K562 (cell line): Measurements from ENCODE around the gene FAM186B. TPM values are rescaled to one million over a fixed set of nuclear protein-coding genes. Genes with fewer than 3 reads are reported as not detected.

Experiments used
- ATAC-seq: fragments of 200-7000 bp; cut with Tn5 transposase; 3 replicates; pipeline ENCODE4 v1.9.1; 2020; ENCODE audit warnings: moderate library complexity
- BruUV-seq: library from RNA; stranded (reverse); fragments of 400-500 nt; replicated peaks from 2 replicates; lab custom pipeline; 2021; lab: Mats Ljungman, UMichigan
- CTCF ChIA-PET: fragments of 300-600 bp; formaldehyde crosslinking; extraction: SDS; loops from one replicate; lab custom pipeline; 2021; ENCODE audit warnings: low intra/inter-chr PET ratio; lab: Yijun Ruan, JAX
- POLR2A ChIA-PET: fragments of 300-600, 350-650 bp; sonication (Branson Sonifier 250); formaldehyde crosslinking; extraction: SDS; loops from one replicate; lab custom pipeline; 2021; ENCODE audit warnings: antibody characterized with exemption, inconsistent platforms; lab: Yijun Ruan, JAX
- DNase-seq, 4 experiments: peaks; one replicate each; pipeline versions ENCODE4 v3.0.0 to v3.0.0-alpha.2; 2011 to 2018; ENCODE audit warnings: low spot score in 3 of 4, mixed read lengths in 3 of 4; ENCODE audit errors: extremely low read depth in 1 of 4
- FAIRE-seq: peaks from 2 replicates; lab custom pipeline; 2011; peaks lifted over from hg19 to GRCh38; lab: Jason Lieb, UNC
- H2AFZ ChIP-seq: 2 replicates; pipeline ENCODE4 v1.6.0; 2011; ENCODE audit warnings: low read depth, low read length, control low read depth, inconsistent platforms
- H3K27ac ChIP-seq: fragments of 200-600 bp; 3 replicates; pipeline ENCODE4 v1.8.0; 2011; ENCODE audit warnings: low read depth, mild to moderate bottlenecking, control low read depth, inconsistent platforms, low read length, moderate library complexity, mixed read lengths; ENCODE audit errors: extremely low read depth
- H3K27me3 ChIP-seq, 2 experiments: fragments of 300-600 bp in 1 of 2; 2 replicates in 1 of 2; 3 replicates in 1 of 2; pipeline versions ENCODE4 v1.6.0 to v1.8.0; 2011; ENCODE audit warnings: inconsistent platforms in 2 of 2, low read length in 2 of 2, mild to moderate bottlenecking in 1 of 2, mixed read lengths in 1 of 2, moderate library complexity in 1 of 2; ENCODE audit not compliant: control insufficient read depth in 2 of 2, insufficient read depth in 2 of 2
- H3K36me3 ChIP-seq: fragments of 300-600 bp; 3 replicates; pipeline ENCODE4 v1.8.0; 2011; ENCODE audit warnings: mild to moderate bottlenecking, low read length, inconsistent platforms; ENCODE audit not compliant: control insufficient read depth, insufficient read depth
- H3K4me1 ChIP-seq, 2 experiments: fragments of 200-600 bp in 1 of 2; replicated peaks in 1 of 2; 2 replicates in 1 of 2; 3 replicates in 1 of 2; pipeline versions ENCODE4 v1.5.1 to v1.8.0; 2011; ENCODE audit warnings: inconsistent platforms in 2 of 2, low read length in 2 of 2, mild to moderate bottlenecking in 1 of 2, mixed read lengths in 1 of 2, moderate library complexity in 1 of 2; ENCODE audit not compliant: control insufficient read depth in 2 of 2, insufficient read depth in 2 of 2
- H3K4me2 ChIP-seq: 2 replicates; pipeline ENCODE4 v1.6.1; 2011; ENCODE audit warnings: low read length, control low read depth, inconsistent platforms, mixed read lengths; ENCODE audit not compliant: insufficient read depth
- H3K4me3 ChIP-seq: fragments of 200-600 bp; sonication (generic), shearing (Covaris generic); 2 replicates; pipeline ENCODE4 v1.5.1; 2016; ENCODE audit warnings: control low read depth, inconsistent platforms
- H3K79me2 ChIP-seq: fragments of 200-600 bp; 3 replicates; pipeline ENCODE4 v1.8.0; 2011; ENCODE audit warnings: low read length, inconsistent platforms; ENCODE audit not compliant: control insufficient read depth, insufficient read depth
- H3K9ac ChIP-seq, 2 experiments: 2 replicates each; pipeline versions ENCODE4 v1.6.0 to v1.6.1; 2011; ENCODE audit warnings: low read depth in 2 of 2, low read length in 2 of 2, control low read depth in 1 of 2, inconsistent platforms in 1 of 2, mild to moderate bottlenecking in 1 of 2, mixed read lengths in 1 of 2; ENCODE audit not compliant: insufficient read depth in 1 of 2
- H3K9me1 ChIP-seq: one replicate; pipeline ENCODE4 v1.6.0; 2011; ENCODE audit warnings: inconsistent platforms, mild to moderate bottlenecking, low read length, moderate library complexity; ENCODE audit not compliant: control insufficient read depth, insufficient read depth
- H3K9me3 ChIP-seq: replicated peaks from 2 replicates; pipeline ENCODE4 v1.5.1; 2011; ENCODE audit warnings: low read depth, low read length, inconsistent platforms; ENCODE audit not compliant: control insufficient read depth, insufficient read depth
- H4K20me1 ChIP-seq: replicated peaks from 2 replicates; pipeline ENCODE4 v1.6.1; 2011; ENCODE audit warnings: low read length, inconsistent platforms, mixed read lengths; ENCODE audit not compliant: control insufficient read depth, insufficient read depth
- ERF ChIP-seq: fragments of 450-650 bp; formaldehyde crosslinking; IDR thresholded peaks from 2 replicates; pipeline ENCODE4 v1.4.0; 2020; ENCODE audit warnings: mild to moderate bottlenecking, mixed read lengths
- FOXM1 ChIP-seq, 2 experiments: fragments of 450-650 bp in 1 of 2; sonication (generic) in 1 of 2; formaldehyde crosslinking in 1 of 2; IDR thresholded peaks; 2 replicates each; pipeline versions ENCODE4 v1.6.1 to v1.9.0; 2017 to 2022; ENCODE audit warnings: low read depth in 2 of 2, mild to moderate bottlenecking in 2 of 2, missing genetic modification reagents in 1 of 2, moderate library complexity in 1 of 2
- RBBP5 ChIP-seq: fragments of 200-600 bp; sonication (generic); IDR thresholded peaks from 2 replicates; pipeline ENCODE4 v1.6.1; 2012; ENCODE audit warnings: borderline replicate concordance, mild to moderate bottlenecking, low read length, control low read depth, inconsistent platforms; ENCODE audit not compliant: insufficient read depth, poor library complexity, severe bottlenecking
- RFX7 ChIP-seq: fragments of 250-450 bp; sonication (Bioruptor Pico); IDR thresholded peaks from 2 replicates; pipeline ENCODE4 v1.5.1; 2021; ENCODE audit warnings: mild to moderate bottlenecking
- SIN3A ChIP-seq, 2 experiments: fragments of 150-350 bp in 1 of 2; IDR thresholded peaks; 2 replicates each; pipeline ENCODE4 v1.6.1; 2011 to 2016; ENCODE audit warnings: borderline replicate concordance in 2 of 2, low read depth in 2 of 2, low read length in 2 of 2, mild to moderate bottlenecking in 2 of 2, moderate library complexity in 2 of 2; ENCODE audit not compliant: control insufficient read depth in 1 of 2
- ZFPM2 ChIP-seq: fragments of 250-450 bp; sonication (Bioruptor Pico); IDR thresholded peaks from 2 replicates; pipeline ENCODE4 v1.5.1; 2022; ENCODE audit warnings: mild to moderate bottlenecking
- ZNF174 ChIP-seq: fragments of 250-450 bp; sonication (Bioruptor Pico); IDR thresholded peaks from 2 replicates; pipeline ENCODE4 v1.4.0; 2020; ENCODE audit warnings: mild to moderate bottlenecking
- ZNF24 ChIP-seq: fragments of 450-650 bp; IDR thresholded peaks from 2 replicates; pipeline ENCODE4 v1.6.1; 2016
- WGBS: fragments of 100-300 bp; shearing (Covaris generic); methylation state at CpG from one replicate; pipeline ENCODE4 v1.1.6; 2016; ENCODE audit warnings: low coverage, mixed read lengths; ENCODE audit not compliant: insufficient coverage; ENCODE audit errors: missing lambda C conversion rate; 5-methylcytosine and 5-hydroxymethylcytosine counted together
- in situ Hi-C: fragments of 300-500 bp; cut with MboI; formaldehyde crosslinking; loops from 4 replicates; pipeline ENCODE4 v1.15.0; 2018; ENCODE audit warnings: inconsistent platforms, mixed read lengths
- intact Hi-C: fragments of 100-400 bp; cut with micrococcal nuclease; formaldehyde crosslinking; loops from 2 replicates; pipeline ENCODE4 v1.14.2; 2022
- polyA plus RNA-seq, 8 experiments: library from polyadenylated mRNA; depleted of rRNA in 4 of 8; stranded (reverse) in 5 of 8; unstranded in 3 of 8; fragments of >200 nt; fragmentation: Nextera tagmentation in 2 of 8; fragmentation: Illumina TruSeq in 1 of 8; extraction: Ambion mirVana in 2 of 8; extraction: Trizol in 1 of 8; gene quantifications; 2 replicates each; pipeline versions ENCODE4 v1.2.1 to v1.2.3, GENCODE V29; 2011 to 2014; ENCODE audit warnings: inconsistent platforms in 1 of 8, missing spikeins in 1 of 8
- total RNA-seq, 7 experiments: library from RNA; depleted of rRNA in 6 of 7; stranded (reverse); fragments of >200 nt in 6 of 7; fragmentation: Illumina TruSeq in 2 of 7; extraction: Trizol in 2 of 7; gene quantifications; 2 replicates each; pipeline versions ENCODE4 v1.2.1 to v1.2.3, GENCODE V29; 2011 to 2021; ENCODE audit warnings: low replicate concordance in 1 of 7

FAM186B gene
- total and polyA plus RNA-seq, 9 of the 15 experiments (the other 6 are each of a cell fraction or from before 2014, with no cell fraction given), result 0.07 to 0.42 (median 0.15) TPM

DNA sequence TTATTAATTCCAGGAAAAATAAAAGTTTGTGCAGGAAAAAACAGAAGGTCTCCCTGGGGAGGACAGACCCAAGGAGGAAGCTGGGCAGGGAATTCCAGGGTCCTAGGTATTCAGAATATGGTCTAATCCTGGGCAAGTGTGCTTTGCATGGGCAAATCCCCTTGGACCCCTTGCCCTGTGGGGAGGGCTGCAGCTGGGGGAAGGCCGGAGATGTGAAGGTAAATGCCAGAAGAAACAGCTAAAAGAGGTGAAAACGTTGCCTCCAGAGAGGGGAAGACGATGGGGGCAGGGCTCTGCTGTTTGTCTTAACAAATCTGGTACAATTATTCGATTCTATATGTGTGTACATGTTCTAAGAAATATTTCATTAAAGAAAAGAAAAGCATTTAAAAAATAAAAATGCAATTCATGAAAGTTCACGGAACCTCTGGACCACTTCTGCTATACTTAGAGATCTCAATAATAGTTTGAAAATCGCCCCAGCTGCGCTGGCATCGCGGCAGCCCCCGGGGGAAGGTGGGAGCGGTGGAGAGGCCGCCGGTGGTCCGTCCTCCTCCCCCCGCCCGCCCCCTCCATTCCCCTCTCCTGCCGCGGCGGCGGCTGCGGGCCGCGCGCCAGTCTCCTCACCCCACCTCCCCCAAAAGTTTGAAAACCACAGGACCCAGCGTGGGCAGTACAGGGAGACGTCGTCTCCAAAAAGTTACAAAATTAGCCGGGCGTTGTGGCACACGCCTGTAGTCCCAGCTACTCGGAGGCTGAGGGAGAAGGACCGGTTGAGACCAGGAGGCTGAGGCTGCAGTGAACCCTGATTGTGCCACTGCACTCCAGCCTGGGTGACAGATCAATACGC, 16.4 kb upstream of the FAM186B start:
- intact Hi-C loops, result no loop called here
- Histone ChIP-seq H3K27ac (peak overlapping the region; percentile 66; the same call in 2 of the 3 replicates), H3K36me3 (no peaks in the 10 kb centered on the region), H3K4me2 (peak overlapping the region; percentile 76), H3K9me1 (no peaks in the 10 kb centered on the region), H3K4me1 (peaks cover 15 to 22% of the 10 kb centered on the region in 2 experiments), H4K20me1 (no peaks in the 10 kb centered on the region), H3K9me3 (no peaks in the 10 kb centered on the region), H3K4me3 (peak overlapping the region; percentile 46), H3K79me2 (no peaks in the 10 kb centered on the region), H2AFZ (peak overlapping the region; percentile 83), H3K9ac (peak overlapping the region; percentile 67 to 92), H3K27me3 (no peaks in the 10 kb centered on the region)
- in situ Hi-C loops, result no loop called here
- WGBS, result 39% methylated on average over 15 of the region's 33 CpGs
- ATAC-seq (no peak), DNase-seq (peak in 1 of 4 experiments; percentile 38), FAIRE-seq (no peak)
- CTCF ChIA-PET, result no interaction called here
- TF ChIP-seq ERF, result no peak
- TF ChIP-seq ZNF24, result no peak
- no peak for TF ChIP-seq SIN3A (IDR thresholded peaks at IDR 0.05; ENCODE audit: borderline replicate concordance in 2 of 2, control insufficient read depth in 1 of 2, low read depth in 2 of 2, low read length in 2 of 2)
- TF ChIP-seq RBBP5, result peak; percentile 10
- TF ChIP-seq RFX7, result no peak
- no peak for TF ChIP-seq ZNF174 (CRISPR knock-in tag)
- no peak for TF ChIP-seq ZFPM2 (CRISPR knock-in tag)
- TF ChIP-seq FOXM1 (IDR thresholded peaks at IDR 0.05; ENCODE audit: low read depth), result no peak
- TF ChIP-seq FOXM1 (CRISPR knock-in tag; IDR thresholded peaks at IDR 0.05; ENCODE audit: low read depth), result no peak
- POLR2A ChIA-PET, result interaction anchor here (0.5 to 1.2 kb wide), 2 partner anchors 15 to 67 kb away, joined by 3 read pairs; no protein-coding TSS in a partner anchor
- BruUV-seq, result no TSS peak
